Stimulated activated CD4-positive, alpha-beta T cell treated with anti-CD3 and anti-CD28 coated beads, Interleukin-15, amount 100 ng/mL, for 48 hours (primary cell): Measurements from ENCODE around the gene NAPSA.
A peak's percentile ranks its signal among the peaks of the same experiment; 100 is the strongest.

Experiments used
- DNase-seq, 2 donors: peaks; one replicate each; pipeline ENCODE4 v3.0.0-alpha.2; 2020; ENCODE audit warnings: low read depth in 2 of 2

Gene NAPSA

GRCh38 chr19:50383852-50384684 lies 18.6 kb upstream of the NAPSA start, which contains the start of gene POLD1:
Gene POLD1 (plus strand): TSS chr19:50384347. CDS start chr19:50398852, 14,505 bp downstream.
- peak; percentile 98 to 99 for DNase-seq

- no peak for DNase-seq
Measured at GRCh38 chr19:50383001-50383851, 17.8 kb upstream of the NAPSA start.

DNA sequence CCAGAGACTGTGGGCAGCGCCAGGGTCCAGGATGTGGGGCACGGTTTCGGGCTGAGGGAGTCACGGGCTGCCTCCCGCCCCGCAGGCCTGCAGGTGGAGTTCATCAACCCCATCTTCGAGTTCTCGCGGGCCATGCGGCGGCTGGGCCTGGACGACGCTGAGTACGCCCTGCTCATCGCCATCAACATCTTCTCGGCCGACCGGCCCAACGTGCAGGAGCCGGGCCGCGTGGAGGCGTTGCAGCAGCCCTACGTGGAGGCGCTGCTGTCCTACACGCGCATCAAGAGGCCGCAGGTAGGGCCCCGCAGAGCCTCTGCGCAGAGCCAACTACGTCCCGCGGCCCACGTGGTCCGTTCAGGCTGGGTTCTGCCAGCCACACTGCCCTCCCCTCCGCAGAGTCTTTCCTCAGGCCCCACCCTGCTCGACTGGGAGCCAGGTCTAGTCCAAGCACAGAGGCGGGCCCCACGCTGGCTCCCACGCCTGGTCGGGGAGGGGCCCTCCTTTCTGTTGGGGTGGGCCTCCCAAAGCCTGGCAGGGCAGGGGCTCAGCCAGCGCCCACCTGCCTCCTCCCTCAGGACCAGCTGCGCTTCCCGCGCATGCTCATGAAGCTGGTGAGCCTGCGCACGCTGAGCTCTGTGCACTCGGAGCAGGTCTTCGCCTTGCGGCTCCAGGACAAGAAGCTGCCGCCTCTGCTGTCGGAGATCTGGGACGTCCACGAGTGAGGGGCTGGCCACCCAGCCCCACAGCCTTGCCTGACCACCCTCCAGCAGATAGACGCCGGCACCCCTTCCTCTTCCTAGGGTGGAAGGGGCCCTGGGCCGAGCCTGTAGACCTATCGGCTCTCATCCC lies 16.7 kb upstream of the NAPSA start:
- no peak for DNase-seq

DNA sequence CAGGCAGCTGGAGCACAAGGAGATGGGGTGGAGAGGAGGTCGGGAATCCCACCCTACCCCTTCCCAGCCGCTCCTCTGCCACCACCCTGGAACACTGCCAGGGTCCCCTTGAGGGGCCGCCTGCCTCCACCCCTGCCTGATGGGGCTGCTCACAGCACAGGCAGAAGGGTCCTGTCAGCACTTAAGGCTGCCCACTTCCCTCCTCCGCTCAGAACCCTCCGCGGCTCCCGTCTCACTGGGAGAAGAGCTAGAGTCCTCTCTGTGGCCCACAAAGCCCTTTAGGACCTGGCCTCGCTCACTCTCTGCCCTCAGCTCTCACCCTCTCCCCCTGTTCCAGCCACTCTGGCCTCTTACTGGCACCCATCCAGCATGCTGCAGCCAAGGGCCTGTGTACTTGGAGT lies 15.3 kb upstream of the NAPSA start:
- no peak for DNase-seq

- DNase-seq = no peak
Measured at GRCh38 chr19:50380137-50380536, 14.7 kb upstream of the NAPSA start.

- DNase-seq = no peak
Measured at GRCh38 chr19:50379602-50380001, 14.2 kb upstream of the NAPSA start.

GRCh38 chr19:50378863-50379236 lies 13.4 kb upstream of the NAPSA start:
- no peak for DNase-seq

- no peak for DNase-seq
Measured at GRCh38 chr19:50378169-50378862, 12.9 kb upstream of the NAPSA start.

DNA sequence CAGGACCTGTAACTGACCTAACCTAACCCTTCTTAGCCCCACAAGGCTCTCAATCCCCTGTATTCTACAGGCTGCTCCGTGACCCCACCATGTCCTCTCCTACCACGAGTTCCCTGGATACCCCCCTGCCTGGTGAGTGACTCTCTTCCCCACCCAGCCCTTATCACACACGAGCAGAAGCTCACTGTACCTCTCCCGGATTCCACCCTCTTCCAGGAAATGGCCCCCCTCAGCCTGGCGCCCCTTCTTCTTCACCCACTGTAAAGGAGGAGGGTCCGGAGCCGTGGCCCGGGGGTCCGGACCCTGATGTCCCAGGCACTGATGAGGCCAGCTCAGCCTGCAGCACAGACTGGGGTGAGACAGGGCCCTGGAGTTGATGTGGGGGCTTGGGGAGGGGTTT lies 12.1 kb upstream of the NAPSA start:
- no peak for DNase-seq

GRCh38 chr19:50377051-50377461 lies 11.6 kb upstream of the NAPSA start:
- peak in 1 of 2 donors; percentile 52 for DNase-seq

DNA sequence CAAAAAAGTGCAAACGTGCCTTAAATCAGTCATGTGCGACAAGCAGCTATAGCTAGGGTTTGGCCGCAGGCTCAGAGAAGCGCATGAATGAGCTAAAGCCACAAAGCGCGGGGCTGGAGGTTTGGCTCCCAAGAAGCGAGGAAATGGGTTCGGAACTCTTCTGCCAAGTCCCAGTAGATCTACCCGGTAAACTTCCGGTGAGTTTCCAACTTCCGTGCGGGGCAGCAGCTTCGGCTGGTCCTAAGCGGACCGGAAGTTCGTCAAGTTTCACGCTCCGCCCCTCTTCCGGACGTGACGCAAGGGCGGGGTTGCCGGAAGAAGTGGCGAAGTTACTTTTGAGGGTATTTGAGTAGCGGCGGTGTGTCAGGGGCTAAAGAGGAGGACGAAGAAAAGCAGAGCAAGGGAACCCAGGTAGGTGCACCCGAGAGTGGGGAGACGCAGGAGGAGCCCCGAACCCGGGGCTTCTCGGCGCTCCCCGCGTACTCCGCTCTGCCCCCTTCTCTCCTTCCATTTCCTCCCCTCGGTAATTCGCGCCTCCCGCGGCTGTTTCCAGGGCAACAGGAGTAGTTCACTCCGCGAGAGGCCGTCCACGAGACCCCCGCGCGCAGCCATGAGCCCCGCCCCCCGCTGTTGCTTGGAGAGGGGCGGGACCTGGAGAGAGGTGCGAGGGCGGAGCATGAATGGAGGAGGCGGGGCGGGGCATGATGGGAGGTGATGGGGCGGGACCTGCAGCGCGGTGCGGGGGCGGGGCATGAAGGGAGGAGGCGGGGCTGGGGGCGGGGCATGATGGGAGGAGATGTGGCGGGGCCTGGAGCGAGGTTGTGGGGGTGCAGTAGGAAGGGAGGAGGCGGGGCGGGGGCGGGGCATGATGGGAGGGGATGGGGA lies 11.0 kb upstream of the NAPSA start, which contains the start of gene NR1H2:
TSS of gene NR1H2 (plus strand) at position 292 of the 885 bp plus-strand sequence. CDS start 1,149 bp downstream, outside the sequence.
- peak; percentile 92 to 94 for DNase-seq

- no peak for DNase-seq
Measured at GRCh38 chr19:50371914-50372475, 6.6 kb upstream of the NAPSA start.

DNA sequence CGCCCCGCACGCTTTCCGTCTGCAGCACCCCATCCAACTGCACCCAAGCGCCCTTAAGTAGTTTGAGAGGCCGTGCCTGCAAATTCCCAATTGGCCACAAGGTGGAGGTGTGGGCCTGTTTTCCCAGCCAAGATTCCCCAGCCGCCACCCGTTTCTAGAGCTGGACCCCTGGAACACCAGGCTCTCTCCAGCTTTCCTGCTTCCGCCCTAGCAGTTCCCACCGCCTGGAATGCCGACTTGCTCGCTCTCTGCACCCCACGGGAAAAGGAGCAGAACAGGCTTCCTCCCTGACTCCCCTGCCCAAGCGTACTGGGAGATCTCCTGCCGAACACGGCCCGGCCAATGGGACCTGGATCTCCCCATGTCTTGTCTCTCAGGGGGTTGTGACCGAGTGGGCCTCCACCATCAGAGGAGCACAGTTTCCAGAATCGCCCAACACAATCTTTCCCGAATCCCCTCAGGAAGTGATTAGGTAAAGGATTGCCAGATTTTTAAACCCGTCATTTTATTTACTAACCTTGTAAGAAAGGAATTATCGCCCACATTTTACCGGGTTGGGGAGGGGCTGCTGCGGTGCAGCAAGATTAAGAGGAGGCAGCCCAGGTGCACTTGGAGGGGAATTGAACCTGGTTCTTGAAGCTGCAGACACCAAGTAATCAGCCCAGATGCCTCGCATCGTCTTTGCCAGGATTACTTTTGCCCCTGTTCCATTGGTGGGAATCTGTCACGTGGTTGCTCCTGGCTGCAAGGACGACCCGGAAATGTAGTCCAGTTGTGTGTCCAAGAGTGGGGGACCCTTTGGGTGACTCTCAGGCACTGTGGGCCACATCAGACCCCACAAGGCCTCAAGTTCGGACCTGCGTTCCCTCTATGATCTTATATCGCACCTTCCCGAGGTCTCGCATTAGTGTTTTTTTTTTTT lies 3.5 kb upstream of the NAPSA start:
- peak; percentile 59 to 69 for DNase-seq

GRCh38 chr19:50362656-50363424 lies 2.6 kb downstream of the NAPSA start:
- DNase-seq = peak in 1 of 2 donors; percentile 49

- DNase-seq = no peak
Measured at GRCh38 chr19:50362030-50362412, 3.4 kb downstream of the NAPSA start.

DNA sequence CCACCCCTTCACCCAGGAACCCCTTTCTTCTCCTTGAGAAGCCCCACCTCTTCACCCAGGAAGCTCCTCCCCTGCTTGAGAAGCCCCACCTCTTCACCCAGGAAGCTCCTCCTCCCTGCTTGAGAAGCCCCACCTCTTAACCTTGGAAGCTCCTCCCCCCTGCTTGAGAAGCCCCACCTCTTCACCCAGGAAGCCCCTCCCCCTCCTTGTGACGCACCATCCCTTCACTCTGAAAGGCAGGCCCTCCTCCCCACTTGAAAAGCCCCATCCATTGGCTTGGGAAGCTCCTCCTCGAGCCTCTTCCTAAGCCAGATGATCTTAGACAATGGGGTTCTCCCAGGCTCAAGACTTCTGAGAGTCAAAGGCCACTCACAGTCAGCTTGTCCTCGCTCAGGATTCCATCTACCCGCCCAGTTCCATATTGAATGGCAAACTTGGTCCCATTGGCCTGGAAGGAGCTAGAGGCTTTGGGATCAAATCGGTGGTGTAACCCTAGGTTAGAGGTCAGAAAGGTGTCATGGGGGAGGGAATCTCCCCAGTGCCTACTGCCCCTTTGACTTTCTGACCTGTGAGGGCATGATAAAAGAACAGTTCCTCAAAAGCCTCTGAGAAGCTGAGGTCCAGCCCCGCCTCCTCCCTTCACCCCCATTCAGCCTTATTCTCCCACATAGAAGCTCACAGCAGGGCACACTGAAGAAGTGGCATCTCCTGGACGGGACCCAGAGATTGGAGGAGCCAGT lies 4.0 kb downstream of the NAPSA start:
- DNase-seq = peak; percentile 39 to 40

- no peak for DNase-seq
Measured at GRCh38 chr19:50359328-50359818, 6.1 kb downstream of the NAPSA start.
